Effector memory CD8-positive, alpha-beta T cell (primary cell): ENCODE results near the gene HTT.

Source experiments
- ATAC-seq: fragments of 150-1000 bp; cut with Tn5 transposase; replicated peaks from 2 replicates; pipeline ENCODE4 v1.10.0; 2021; ENCODE audit warnings: mild to moderate bottlenecking, moderate library complexity
- DNase-seq, 3 experiments: peaks; one replicate each; pipeline ENCODE4 v3.0.0; 2021
- H3K27ac Mint-ChIP-seq, 2 donors: one replicate each; pipeline ENCODE4 v1.8.0; 2022; ENCODE audit warnings: mild to moderate bottlenecking in 2 of 2, mixed read lengths in 2 of 2, moderate library complexity in 2 of 2
- H3K27me3 Mint-ChIP-seq, 2 donors: one replicate each; pipeline ENCODE4 v1.8.0; 2022; ENCODE audit warnings: mixed read lengths in 2 of 2
- H3K36me3 Mint-ChIP-seq: one replicate; pipeline ENCODE4 v1.8.0; 2022; ENCODE audit warnings: mild to moderate bottlenecking, moderate library complexity, mixed read lengths; ENCODE audit not compliant: insufficient read depth
- H3K4me1 Mint-ChIP-seq, 2 donors: one replicate each; pipeline ENCODE4 v1.8.0; 2022; ENCODE audit warnings: low read depth in 2 of 2, mixed read lengths in 2 of 2
- H3K4me3 Mint-ChIP-seq, 2 donors: one replicate each; pipeline ENCODE4 v1.8.0; 2022; ENCODE audit warnings: mild to moderate bottlenecking in 2 of 2, mixed read lengths in 2 of 2, moderate library complexity in 2 of 2
- H3K9me3 Mint-ChIP-seq, 2 donors: one replicate each; pipeline ENCODE4 v1.8.0; 2022; ENCODE audit warnings: mixed read lengths in 2 of 2

Gene HTT

DNA sequence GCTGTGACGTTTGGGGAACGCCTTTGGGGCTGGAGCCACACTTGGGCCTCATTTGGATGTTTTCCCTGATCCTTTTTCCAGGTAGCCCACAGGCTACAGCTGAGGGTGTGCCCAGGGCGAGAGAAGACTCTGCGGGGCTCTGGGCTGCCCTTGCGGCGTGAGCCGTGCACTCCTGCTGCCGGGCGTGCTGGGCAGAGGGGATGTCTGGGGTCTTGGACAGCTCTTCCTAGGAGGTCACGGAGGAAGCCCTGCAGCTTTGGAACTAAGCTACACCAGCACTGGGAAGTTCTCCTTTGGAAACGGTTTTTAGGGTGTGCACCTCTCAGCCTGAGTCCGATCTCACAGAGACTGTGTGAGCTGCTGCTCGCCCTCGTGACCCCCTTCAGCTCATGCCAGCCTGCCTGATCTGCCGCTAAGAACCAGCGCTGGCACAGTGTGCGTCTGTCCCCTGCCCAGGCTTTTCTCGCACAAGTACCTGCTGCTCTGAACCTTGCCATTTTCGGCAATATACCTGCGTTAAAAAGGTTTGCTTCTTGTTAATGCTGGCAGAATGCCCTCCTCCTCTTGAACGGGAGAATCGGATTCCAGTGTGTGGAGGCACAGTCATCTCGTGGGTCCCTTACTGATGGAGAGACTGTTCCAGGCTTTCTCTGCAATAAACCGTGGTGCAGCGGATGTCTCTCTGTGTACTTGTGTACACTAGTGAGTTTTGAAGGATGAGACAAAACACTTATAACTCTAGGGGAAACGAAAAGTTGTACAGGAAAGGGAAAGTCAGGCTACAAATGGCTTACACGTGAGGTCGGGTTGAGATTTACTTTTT, 188.8 kb downstream of the HTT start:
- Mint-ChIP-seq H3K9me3 (no peaks in the 10 kb centered on the region), H3K4me1 (peaks cover 0 to 3% of the 10 kb centered on the region in 2 donors), H3K4me3 (no peak overlapping the region), H3K36me3 (no peaks in the 10 kb centered on the region), H3K27me3 (peaks cover 0 to 7% of the 10 kb centered on the region in 2 donors), H3K27ac (no peak overlapping the region)
- DNase-seq, result no peak
- no peak for ATAC-seq

DNA sequence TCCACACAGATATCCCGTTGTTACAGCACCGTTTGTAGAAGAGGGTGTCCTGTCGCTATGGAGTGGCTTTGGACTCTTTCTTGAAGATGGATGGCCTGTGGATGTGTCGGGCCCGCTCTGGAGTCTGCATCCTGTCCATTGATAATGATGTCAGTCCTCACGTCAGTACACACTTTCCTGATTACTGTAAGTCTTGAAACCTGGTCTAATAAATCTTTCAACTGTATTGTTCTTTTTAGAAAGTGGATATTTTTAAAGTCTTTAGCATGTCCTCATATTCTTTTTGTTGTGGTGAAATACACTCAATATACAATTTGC, 189.4 kb downstream of the HTT start:
- Mint-ChIP-seq H3K4me1 (peaks cover 0 to 3% of the 10 kb centered on the region in 2 donors), H3K27ac (no peak overlapping the region), H3K9me3 (no peaks in the 10 kb centered on the region), H3K4me3 (no peak overlapping the region), H3K36me3 (no peaks in the 10 kb centered on the region), H3K27me3 (peaks cover 0 to 7% of the 10 kb centered on the region in 2 donors)
- DNase-seq, result no peak
- no peak for ATAC-seq

GRCh38 chr4:3266076-3266475, 191.6 kb downstream of the HTT start:
- peaks cover 0 to 7% of the 10 kb centered on the region in 2 donors for H3K27me3 Mint-ChIP-seq
- no peaks in the 10 kb centered on the region for H3K36me3 Mint-ChIP-seq
- no peak overlapping the region for H3K4me3 Mint-ChIP-seq
- no peak for ATAC-seq
- peaks cover 0 to 3% of the 10 kb centered on the region in 2 donors for H3K4me1 Mint-ChIP-seq
- no peak overlapping the region for H3K27ac Mint-ChIP-seq
- no peak for DNase-seq
- no peaks in the 10 kb centered on the region for H3K9me3 Mint-ChIP-seq

GRCh38 chr4:3267576-3268394, 193.3 kb downstream of the HTT start:
- Mint-ChIP-seq H3K27me3 (peaks cover 0 to 7% of the 10 kb centered on the region in 2 donors), H3K4me1 (peaks cover 0 to 3% of the 10 kb centered on the region in 2 donors), H3K9me3 (no peaks in the 10 kb centered on the region), H3K27ac (peak overlapping the region in 1 of 2 donors; percentile 49), H3K36me3 (no peaks in the 10 kb centered on the region), H3K4me3 (no peak overlapping the region)
- ATAC-seq (no peak), DNase-seq (no peak)

GRCh38 chr4:3268395-3269104, 194.1 kb downstream of the HTT start:
- peaks cover 0 to under 1% of the 10 kb centered on the region in 2 donors for H3K27me3 Mint-ChIP-seq
- H3K36me3 Mint-ChIP-seq, result no peaks in the 10 kb centered on the region
- peak overlapping the region in 1 of 2 donors; percentile 49 for H3K27ac Mint-ChIP-seq
- ATAC-seq (no peak), DNase-seq (no peak)
- no peaks in the 10 kb centered on the region for H3K9me3 Mint-ChIP-seq
- H3K4me3 Mint-ChIP-seq, result no peak overlapping the region
- peaks cover 0 to 3% of the 10 kb centered on the region in 2 donors for H3K4me1 Mint-ChIP-seq

DNA sequence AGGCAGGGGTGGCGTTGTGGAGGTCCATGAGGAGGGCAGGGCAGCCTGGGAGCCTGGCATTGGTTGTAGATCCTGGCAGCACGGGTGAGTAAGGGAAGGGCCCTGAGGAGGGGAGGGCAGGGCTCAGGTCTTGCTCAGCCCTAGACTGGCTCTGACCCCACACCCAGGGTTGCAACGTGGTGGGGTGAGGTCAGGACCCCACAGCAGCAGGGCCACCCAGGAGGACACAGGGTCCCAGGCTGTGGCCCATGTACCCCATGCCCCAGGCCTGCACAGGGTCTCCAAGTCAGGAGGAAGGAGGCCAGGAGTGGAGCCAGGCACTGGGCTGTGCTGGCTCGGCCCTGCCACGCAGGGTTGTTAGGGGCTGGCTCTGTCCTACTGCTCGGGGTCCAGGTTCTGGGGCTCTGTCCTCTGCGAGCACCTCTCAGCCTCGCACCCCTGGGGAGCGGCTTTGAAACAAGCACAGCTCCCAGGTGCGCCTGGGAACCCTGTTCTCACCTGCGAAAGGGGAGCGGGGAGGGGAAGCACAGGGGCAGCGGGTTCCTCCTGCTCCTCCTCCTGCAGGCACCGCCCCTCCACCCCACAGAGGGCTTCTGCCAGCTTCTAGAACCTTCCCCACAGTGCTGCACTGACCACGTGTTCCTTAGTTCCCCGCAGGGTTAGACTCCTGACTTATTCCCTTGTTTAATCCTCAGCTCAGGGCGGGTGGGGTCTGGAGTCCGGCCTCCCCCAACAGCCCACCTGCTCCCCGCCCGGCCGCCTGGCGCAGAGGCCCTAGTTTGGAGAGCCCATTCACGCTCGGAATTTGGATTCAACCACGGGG, 194.8 kb downstream of the HTT start:
- Mint-ChIP-seq H3K27ac (no peak overlapping the region), H3K4me3 (no peak overlapping the region), H3K4me1 (peaks cover 0 to 3% of the 10 kb centered on the region in 2 donors), H3K36me3 (no peaks in the 10 kb centered on the region), H3K27me3 (no peaks in the 10 kb centered on the region), H3K9me3 (no peaks in the 10 kb centered on the region)
- DNase-seq (no peak), ATAC-seq (no peak)

DNA sequence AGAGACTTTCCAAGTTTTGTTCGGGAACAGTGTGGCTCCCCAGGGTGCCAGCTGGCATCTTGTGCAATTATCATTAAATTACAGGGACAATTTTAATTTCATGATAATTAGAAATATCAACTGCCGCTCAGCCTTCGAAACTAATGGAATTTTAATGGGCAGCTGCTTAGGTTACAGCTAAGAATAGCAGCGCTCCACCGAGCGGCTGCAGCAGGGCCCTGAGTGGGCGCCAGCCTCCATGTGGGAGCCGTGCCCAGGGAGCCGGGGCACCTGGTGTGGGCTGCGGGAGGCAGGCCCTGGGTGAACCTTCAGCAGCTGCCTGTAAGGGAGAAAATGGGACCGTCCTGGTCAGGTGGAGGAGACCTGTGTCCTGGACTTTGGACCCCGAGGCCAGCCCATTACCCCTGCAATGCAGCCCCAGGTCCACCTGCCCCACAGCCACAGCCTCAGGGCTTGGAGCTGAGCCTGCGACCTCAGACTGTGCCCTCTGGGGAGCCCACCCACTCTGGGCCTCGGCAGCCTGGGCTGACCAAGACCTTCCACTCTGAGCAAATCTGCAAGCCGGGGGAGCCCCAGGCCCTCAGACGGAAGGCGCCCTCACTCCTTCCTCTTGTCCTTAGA, 195.6 kb downstream of the HTT start:
- no peaks in the 10 kb centered on the region for H3K36me3 Mint-ChIP-seq
- ATAC-seq (no peak), DNase-seq (no peak)
- H3K4me1 Mint-ChIP-seq, result peaks cover 0 to 3% of the 10 kb centered on the region in 2 donors
- no peak overlapping the region for H3K4me3 Mint-ChIP-seq
- H3K27ac Mint-ChIP-seq, result no peak overlapping the region
- no peaks in the 10 kb centered on the region for H3K27me3 Mint-ChIP-seq
- no peaks in the 10 kb centered on the region for H3K9me3 Mint-ChIP-seq

- H3K4me3 Mint-ChIP-seq, result no peak overlapping the region
- no peaks in the 10 kb centered on the region for H3K36me3 Mint-ChIP-seq
- no peaks in the 10 kb centered on the region for H3K27me3 Mint-ChIP-seq
- ATAC-seq, result no peak
- DNase-seq, result no peak
- no peaks in the 10 kb centered on the region for H3K9me3 Mint-ChIP-seq
- H3K4me1 Mint-ChIP-seq, result peaks cover 0 to 3% of the 10 kb centered on the region in 2 donors
- H3K27ac Mint-ChIP-seq, result no peak overlapping the region
Measured at GRCh38 chr4:3271131-3271530, 196.7 kb downstream of the HTT start.

- no peak overlapping the region for H3K4me3 Mint-ChIP-seq
- H3K36me3 Mint-ChIP-seq, result peaks cover 3% of the 10 kb centered on the region
- no peak overlapping the region for H3K27ac Mint-ChIP-seq
- ATAC-seq (no peak), DNase-seq (no peak)
- no peaks in the 10 kb centered on the region for H3K4me1 Mint-ChIP-seq
- no peaks in the 10 kb centered on the region for H3K9me3 Mint-ChIP-seq
- peaks cover 7 to 22% of the 10 kb centered on the region in 2 donors for H3K27me3 Mint-ChIP-seq
Measured at GRCh38 chr4:3276986-3277385, 202.5 kb downstream of the HTT start.

DNA sequence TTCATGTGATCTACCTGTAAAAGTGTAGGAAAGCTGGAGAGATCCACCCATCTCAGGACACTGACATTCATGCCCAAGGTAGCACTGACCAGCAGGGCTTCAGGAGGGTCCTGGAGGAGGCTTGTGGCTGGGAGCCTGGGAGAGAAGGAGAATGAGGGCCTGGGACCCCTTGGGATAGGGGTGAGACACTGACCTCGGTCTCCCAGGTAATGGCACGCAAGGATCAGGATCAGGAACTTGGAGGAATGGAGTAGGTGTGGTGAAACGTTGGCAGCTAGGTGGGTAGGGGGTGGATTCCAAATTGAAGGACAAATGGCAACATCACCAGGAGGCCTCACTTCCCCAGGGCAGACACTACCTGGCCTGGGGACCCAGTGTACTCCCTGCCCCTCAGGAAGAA, 206.0 kb downstream of the HTT start:
- Mint-ChIP-seq H3K27ac (no peak overlapping the region), H3K9me3 (no peaks in the 10 kb centered on the region), H3K27me3 (peaks cover 27 to 47% of the 10 kb centered on the region in 2 donors), H3K4me1 (no peaks in the 10 kb centered on the region), H3K4me3 (no peak overlapping the region), H3K36me3 (peaks cover 3% of the 10 kb centered on the region)
- DNase-seq (no peak), ATAC-seq (no peak)

GRCh38 chr4:3283483-3283882, 209.0 kb downstream of the HTT start:
- Mint-ChIP-seq H3K9me3 (no peaks in the 10 kb centered on the region), H3K4me1 (no peaks in the 10 kb centered on the region), H3K36me3 (peaks cover 3% of the 10 kb centered on the region), H3K4me3 (no peak overlapping the region), H3K27me3 (peaks cover 35 to 59% of the 10 kb centered on the region in 2 donors), H3K27ac (no peak overlapping the region)
- ATAC-seq (no peak), DNase-seq (no peak)

DNA sequence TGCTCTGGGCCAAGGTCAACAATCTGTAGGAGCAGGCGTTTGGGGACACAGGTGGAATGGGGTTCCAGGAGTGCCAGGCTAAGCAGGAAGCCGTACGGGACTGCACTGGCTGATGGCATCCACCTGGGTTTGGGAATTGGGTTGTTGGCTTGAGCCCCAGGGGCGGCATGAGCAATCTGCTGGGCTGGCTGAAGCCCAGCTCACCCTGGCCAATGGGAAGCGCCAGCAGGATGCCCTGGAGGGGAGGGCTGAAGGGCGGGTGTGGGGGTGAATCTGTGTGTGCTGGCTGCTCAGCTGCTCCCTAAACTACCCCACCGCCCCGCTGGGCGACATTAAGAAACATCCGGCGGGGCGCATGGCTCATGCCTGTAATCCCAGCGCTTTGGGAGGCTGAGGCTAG, 209.4 kb downstream of the HTT start:
- no peaks in the 10 kb centered on the region for H3K4me1 Mint-ChIP-seq
- no peaks in the 10 kb centered on the region for H3K9me3 Mint-ChIP-seq

More for the DNA sequence above, 209.4 kb downstream of the HTT start:
- Mint-ChIP-seq H3K4me3 (no peak overlapping the region), H3K36me3 (peaks cover 3% of the 10 kb centered on the region), H3K27ac (no peak overlapping the region), H3K27me3 (peaks cover 35 to 63% of the 10 kb centered on the region in 2 donors)
- no peak for ATAC-seq
- DNase-seq, result no peak
